Measurements from ENCODE around the gene WASF2.
"Not testable (repeated sequence)": the region's sequence is repeated elsewhere in the genome, so short reads cannot be mapped to it uniquely, and the experiment has no call there.

Gene WASF2, protein sequence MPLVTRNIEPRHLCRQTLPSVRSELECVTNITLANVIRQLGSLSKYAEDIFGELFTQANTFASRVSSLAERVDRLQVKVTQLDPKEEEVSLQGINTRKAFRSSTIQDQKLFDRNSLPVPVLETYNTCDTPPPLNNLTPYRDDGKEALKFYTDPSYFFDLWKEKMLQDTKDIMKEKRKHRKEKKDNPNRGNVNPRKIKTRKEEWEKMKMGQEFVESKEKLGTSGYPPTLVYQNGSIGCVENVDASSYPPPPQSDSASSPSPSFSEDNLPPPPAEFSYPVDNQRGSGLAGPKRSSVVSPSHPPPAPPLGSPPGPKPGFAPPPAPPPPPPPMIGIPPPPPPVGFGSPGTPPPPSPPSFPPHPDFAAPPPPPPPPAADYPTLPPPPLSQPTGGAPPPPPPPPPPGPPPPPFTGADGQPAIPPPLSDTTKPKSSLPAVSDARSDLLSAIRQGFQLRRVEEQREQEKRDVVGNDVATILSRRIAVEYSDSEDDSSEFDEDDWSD

DNA sequence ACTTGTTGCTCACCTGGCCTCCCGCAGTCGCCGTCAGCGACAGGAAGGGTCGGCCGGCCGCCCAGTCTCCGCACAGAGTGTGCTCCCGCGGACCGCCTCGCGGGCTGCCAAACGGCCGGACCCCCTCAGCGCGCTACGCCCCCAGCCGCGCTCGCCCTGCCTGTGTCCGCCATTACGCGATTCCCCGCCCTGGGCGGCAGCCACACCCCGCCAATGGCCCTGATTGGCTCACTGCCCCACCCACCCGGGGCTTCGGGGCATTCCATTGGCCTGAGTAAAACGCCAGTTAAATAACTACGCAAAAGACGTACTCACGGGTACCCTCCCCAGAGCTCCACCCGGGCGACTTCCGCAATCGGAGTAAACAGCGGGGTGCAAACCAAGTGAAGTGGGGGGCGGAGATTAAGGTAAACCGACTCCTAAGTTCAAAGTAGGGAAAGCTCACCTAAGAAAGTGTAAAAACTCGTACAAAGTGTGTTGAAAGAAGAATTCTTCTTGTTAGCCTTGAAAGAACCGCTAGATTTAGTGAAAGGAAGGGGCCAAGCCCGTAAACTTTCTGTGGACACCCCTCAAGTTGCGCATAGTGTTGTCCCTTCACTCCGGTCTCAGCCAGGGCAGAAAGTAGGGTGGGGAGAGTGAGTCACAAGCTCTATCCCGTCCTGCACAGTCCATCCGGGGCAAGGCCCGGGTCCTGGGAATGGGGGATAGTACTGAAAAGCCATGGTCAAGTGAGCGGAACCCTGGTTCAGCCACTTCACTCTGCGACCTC, at the start of gene WASF2:
Gene WASF2 (minus strand): TSS at position 195 of the 769 bp plus-strand sequence. CDS start 61,277 bp downstream, outside the sequence.
- peak; percentile 95 for DNase-seq (ENCODE audit: low read depth)

DNA sequence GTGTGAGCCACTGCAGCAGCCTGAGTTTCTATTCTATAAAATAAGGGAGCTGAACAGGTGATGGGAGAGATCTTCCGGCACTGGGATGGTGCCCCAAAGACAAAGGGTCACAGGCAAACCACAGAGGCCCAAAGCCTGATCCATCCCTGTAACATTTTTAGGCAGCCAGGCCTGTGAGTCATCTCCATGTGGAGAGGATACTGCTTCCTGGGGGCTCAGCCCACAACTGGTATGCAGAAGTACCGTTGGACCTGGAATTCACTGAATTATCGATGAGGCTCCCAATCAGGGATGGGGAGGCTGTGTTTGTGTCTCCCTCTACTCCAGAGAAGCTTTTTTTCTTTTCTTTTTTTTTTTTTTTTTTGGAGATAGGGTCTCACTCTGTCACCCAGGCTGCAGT, 48.8 kb upstream of the WASF2 start:
- DNase-seq (ENCODE audit: low read depth), result no peak

DNA sequence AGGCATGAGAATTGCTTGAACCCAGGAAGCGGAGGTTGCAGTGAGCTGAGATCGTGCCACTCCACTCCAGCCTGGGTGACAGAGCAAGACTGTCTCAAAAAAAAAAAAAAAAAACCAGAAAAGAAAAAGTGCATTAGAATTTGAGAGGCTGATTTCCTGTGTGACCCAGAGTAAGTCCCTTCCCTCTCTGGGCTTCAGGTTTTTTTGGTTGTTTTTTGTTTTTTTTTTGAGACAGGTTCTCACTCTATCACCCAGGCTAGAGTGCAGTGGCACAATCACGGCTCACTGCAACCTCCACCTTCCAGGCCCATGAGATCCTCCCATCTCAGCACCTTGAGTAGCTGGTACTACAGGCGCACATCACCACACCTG, 48.3 kb upstream of the WASF2 start:
- not testable (repeated sequence) for DNase-seq (ENCODE audit: low read depth)

DNA sequence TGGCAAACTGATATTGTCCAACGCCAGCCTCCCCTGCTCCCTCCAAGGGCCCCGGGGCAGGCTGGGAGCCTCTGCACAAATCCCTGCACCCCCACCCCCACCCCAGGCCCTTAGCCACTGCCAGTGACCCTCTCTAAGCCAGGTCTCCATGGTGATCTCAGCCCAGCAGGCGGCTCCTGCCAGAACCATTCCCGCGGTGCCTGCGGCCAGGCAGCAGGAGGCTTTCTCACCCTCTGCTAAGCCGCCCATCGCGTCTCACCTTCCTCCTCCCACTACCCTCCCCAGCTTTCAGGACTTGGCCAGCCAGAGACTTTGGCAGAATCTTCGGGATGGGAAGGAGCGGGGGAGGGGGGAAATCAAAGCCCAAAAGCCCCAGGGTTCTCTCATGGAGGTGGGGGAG, 46.8 kb upstream of the WASF2 start:
- no peak for DNase-seq (ENCODE audit: low read depth)

DNA sequence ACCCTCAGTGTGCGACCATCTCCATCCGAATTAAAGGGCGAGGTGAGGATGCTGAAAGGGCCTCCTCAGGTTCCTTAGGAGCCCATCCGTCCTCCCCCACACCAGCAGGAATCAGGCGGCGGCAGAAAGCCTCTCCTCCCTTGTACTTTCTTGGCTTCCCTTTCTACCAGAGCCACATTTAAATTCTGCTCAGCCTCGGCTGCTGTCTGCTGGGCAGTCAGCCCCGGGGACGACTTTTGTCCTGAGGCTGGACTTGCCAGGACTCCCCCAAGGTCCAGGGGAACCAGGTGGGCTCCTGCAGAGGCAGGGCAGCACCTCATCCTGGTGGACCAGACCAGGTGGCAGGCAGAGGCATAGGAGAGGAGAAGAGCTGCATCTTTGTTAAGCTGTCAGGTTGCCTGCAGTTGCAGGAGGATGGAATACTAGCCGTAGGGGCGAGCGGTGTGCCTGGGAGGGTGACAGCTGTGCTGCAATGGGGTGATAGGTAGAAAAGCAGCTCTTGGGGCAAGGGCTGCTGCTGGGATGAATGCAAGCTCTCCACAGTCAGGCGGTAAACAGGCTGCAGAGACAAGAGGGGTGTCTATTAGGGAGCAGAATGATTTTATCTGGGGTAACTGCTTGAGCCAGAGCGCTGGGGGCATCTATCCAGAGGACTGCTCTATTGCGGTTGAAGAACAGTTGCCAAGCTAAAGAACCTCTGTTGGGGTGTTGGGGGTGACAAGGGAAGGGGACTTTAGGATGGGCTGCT, 46.2 kb upstream of the WASF2 start:
- DNase-seq (ENCODE audit: low read depth), result no peak

DNA sequence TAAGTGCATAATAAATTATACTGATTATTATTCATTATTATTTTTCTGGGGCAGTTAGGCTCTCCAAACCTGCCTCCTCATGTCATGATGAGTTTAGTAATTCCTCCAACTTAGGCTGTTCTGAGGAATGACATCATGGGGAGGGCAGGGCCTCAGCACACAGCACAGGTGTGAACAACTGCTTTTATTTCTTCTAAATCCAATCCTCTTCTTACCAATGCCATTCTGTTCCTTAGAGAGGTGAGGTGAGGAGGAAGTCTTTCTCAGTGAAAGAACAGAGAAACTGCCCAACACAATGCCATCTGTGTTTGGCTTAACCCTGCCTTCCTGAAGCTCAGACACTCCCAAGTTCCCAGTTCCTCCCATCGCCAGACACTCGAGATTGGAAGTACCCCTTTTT, 45.4 kb upstream of the WASF2 start:
- DNase-seq (ENCODE audit: low read depth), result no peak

DNA sequence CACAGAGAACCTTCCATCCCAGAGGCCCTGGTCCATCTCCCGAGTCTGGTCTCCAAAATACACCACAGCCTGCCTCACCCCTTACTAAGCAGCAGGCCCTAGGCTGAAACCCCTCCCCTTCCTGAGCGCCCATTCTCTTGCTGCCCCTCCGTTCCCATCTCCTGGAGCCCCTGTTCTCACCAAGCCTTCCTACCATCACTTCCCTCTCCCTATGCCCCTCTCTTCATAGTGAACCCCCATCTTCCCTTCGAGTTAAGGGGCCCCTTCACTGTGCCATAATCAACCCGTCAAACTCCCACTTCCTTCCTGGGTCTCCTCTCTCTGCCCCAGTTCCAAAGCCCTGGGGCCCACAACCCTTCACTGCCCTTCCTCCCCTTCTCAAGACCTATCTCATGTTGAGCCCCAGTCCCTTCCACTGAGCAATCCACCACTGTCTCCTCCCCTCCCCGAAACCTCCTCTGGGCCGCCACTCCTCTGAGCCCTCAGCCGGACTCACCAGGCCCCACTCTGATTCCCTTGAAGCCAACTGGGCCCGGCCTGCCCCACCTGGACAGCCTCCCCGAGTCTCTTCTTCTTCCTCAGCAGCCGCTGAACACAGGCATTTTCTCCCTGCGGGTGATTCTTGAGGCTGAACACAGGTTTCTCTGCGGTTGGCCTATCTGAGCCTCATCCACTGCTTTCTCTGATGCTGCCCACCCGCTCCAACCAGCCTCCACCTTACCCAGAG, 42.2 kb upstream of the WASF2 start:
- no peak for DNase-seq (ENCODE audit: low read depth)

DNA sequence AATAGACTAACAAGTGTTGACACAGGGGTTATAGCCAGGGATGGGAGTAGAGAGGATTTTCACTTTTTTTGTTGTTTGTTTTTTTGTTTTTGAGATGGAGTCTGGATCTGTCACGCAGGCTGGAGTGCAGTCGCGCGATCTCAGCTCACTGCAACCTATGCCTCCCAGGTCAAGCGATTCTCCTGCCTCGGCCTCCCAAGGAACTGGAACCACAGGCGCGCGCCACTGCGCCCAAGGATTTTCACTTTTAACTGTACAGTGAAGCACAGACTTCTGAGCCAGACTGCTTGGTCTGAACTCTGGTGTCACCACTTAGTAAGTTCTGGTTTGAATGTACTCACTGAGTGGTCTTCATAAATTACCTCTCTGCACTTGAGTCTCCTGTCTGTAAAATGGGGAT, 40.2 kb upstream of the WASF2 start:
- no peak for DNase-seq (ENCODE audit: low read depth)

DNA sequence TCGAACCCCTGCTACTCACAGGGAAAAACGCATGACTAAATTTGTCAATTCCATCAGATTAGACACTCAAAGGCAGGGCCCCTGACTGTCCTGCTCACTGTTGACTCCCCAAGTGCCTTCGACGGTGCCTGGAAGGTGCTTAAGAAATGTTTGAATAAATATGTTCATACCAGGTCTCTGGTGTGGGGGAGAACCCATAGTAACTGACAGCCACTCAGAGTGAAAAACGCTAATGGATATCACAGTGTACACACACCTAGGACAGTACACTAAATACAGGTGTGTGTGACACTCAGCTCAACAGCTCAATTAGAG, 39.7 kb upstream of the WASF2 start:
- DNase-seq (ENCODE audit: low read depth), result no peak

DNA sequence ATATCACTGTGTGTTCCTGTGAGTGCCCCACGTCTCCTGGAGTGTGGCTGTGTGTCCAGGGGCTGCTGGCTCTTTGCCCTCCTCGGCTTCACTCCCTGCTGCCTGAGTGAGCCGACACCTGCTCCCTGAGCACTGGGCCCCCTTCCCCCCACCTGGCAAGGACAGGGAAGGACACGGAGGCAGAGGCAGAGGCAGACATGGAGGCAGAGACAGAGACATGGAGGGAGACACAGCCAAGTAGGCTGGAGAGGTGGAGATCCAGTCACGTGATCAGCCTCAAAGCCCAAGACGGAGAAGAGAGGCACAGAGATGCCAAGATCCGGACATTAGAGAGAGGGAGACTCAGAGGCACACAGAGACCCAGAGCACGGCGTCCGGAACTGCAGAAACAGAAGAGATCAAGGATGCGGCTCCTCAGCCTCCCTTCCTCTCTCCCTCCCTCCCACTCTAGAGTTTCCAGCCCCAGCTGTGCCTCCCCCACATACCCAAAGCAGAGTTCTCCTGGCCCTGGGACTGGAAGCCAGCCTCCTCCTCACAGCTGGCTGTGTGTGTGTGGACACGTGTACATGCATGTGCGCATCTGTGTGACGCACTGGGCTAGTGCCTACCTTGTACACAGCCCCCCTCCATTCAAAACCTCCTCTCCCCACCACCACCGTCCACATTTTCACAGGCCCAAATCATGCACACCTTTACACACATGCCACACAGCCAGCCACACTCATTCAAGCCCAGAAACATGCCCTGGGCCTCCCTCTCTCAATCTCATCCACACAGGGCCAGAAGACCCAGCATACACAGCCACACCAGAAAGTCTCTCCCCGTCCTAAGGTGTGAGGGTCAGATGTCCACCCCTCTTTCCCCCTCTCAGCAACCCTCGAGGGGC, 39.1 kb upstream of the WASF2 start:
- no peak for DNase-seq (ENCODE audit: low read depth)

DNA sequence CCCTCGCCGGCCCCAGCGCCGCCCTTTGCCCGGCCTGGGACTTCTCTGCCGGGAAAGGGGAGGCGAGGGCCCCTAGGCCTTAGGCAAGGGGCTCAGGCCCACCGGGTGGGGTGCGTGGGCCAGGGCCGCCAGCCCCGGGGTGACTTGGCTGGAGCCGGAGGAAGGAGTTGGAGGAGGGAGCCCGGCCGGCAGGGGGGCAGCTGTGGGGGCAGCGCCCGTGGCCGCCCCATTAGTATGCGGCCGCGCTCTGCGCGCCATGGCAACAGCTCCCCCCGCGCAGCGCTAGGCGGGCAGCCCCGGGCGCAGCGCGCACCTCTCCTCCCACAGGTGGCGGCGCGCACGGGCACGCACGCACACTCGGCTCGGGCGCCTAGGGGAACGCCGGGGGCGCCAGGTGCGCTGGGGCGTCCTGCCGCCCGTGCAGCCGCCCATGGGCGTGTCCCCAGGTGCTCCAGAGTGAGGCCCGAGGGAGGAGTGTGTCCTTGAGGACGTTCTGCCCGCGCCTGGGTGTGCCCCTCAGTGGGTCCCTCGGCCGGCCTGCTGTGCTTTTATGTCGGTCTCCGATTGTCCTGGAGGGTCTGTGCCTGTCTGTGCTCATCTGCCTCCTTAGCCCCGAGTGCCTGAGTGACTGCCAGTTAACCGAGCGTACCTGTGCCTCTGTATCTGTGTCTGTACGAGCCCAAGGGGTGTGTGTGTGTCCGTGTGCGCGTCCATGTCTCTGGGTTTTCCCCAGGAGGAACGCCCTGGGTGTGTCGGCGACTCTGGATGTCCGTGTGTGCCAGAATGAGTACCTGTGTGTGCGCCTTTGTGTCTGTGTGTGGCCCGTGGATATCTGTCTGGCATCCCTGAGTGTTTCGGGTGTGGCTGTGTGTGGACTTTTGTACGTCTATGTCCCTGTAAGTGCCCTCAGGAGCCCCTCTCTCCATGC, 38.2 kb upstream of the WASF2 start:
- no peak for DNase-seq (ENCODE audit: low read depth)

DNA sequence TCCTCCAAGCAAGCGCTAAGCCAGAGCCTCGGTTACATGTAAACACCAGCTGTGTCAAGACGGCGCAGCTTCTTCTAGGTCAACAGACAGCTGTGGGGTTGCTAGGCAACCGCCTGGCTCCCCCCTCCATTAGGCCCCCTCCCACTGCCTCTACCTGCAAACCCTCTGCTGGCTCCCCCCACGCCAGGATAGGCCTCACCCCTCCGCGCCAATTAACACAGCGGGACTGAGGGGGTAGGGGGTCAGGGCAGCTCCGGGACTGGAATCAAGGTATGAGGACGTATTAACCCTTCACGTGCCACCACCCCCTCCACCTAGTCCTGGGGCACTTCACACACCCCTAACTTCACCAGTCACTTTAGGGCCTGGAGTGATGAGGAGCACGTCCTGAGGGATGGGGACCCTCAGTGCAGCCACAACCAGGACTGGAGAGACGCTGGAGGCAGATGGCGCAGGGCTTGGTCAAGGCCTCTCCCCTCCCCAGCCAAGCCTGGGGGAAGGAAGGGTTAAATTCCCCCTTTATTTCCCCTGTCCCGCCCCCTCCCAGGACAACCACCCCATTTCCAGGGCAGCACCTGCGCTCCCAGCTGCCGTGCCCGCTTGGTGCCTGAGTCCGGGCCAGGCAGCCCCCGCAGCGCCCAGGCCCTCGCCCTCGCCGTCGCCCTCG, 37.4 kb upstream of the WASF2 start:
- DNase-seq (ENCODE audit: low read depth), result no peak

DNA sequence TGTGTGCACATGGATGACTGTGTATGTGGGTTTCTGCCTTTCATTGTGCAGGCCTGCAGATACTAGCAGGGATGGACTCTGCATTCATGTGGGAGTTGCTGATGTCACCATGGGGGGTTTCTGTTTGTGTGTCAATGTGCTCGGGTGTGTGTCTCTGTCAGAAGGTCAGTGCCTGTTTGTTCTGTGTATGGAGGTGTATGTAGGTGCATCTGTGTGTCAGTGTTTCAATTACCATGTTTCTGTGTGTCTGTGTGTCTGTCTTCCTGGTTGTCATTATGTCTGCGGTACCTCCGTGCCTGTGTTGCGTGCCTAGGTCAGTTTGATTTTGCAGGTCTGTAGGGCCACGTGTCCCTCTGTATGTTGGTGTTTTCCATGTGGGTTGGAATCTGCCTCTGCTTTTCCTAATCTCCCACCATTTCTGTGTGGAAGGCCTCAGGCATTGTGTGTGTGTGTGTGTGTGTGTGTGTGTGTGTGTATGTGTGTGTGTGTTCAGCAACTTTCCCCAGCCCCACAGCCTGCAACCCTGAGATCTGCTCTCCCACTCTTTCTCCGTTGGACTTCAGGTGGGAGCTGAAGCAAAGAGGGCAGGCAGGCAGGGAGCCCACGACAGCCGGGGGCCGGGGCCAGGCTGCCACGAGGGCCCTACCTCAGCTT, 36.7 kb upstream of the WASF2 start:
- no peak for DNase-seq (ENCODE audit: low read depth)

DNA sequence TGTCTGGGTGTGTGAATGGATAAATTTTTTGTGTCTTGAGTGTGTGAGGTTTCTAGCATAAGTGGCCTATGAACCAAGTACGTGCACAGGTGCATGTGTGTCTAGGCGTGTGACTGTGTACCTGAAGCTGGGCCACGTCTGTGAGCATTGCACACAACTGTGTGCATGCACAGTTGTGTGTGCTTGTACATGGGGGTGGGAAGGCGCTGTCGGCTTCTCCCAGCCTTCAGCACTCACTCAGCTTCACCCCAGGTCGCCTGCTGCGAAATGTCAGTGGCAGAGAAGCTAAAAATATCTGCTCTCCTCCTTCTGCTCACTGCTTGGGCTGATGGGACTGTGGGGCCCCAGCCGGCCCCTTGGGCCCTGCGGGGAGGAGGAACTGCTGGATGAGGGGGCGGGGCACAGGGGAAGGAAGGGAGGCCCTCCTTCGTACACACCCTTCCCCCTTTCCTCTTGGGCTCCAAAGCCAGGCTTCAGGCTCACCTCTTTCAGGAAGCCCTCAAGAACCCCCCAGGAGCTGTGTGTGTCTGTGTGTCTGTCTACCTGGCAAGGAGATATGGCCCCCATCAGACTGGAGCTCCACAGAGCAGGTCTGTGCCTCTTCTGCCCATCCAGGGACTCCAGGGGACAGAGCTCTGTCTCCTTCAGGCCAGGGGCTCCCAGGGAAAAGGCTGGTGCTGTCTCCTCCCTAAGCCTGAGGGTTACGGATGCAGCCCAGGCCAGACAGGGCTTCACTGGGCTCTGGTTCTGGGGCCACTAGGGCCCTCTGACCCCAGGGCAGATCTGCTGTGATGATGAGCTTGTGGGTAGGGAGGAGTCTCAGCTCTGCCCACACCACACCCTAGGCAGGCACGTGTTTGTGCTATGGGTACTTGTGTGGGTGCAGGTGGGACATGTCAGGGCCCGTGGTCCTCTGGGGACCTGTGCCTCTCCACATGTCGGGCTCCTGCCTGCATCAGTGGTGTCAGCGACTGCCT, 35.6 kb upstream of the WASF2 start:
- peak; percentile 54 for DNase-seq (ENCODE audit: low read depth)

DNA sequence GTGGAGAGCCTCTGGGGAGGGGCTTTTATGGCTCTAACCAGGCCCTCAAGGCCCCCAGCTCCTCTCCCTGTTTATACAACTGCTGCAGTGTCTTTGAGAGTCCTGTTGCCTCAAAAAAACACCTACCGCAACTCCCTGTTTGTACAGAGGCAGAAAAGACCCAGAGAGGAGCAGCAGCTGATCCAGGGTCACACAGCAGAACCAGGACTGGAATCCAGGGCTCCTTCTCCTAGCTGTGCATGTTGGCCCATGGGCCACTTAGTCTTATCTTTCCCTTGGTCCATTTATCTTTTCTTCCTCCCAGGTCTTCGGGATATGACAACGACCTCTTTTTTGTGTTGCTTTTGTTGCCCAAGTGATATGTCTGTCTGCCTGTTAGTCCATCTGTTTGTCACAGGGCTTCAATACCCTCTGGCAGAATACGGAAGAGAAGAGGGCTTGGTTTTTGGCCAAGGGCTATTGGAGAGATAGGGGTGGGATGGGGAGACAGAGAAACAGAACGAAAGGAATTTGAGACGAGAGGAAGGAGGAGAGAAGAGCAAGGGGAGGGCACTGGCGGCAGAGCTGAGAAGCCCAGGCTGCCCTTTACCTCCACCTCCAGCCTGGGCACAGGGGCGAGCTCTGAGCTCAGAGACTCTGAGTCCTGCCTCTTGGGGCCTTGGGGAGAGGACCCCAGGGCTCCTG, 33.5 kb upstream of the WASF2 start:
- no peak for DNase-seq (ENCODE audit: low read depth)

DNA sequence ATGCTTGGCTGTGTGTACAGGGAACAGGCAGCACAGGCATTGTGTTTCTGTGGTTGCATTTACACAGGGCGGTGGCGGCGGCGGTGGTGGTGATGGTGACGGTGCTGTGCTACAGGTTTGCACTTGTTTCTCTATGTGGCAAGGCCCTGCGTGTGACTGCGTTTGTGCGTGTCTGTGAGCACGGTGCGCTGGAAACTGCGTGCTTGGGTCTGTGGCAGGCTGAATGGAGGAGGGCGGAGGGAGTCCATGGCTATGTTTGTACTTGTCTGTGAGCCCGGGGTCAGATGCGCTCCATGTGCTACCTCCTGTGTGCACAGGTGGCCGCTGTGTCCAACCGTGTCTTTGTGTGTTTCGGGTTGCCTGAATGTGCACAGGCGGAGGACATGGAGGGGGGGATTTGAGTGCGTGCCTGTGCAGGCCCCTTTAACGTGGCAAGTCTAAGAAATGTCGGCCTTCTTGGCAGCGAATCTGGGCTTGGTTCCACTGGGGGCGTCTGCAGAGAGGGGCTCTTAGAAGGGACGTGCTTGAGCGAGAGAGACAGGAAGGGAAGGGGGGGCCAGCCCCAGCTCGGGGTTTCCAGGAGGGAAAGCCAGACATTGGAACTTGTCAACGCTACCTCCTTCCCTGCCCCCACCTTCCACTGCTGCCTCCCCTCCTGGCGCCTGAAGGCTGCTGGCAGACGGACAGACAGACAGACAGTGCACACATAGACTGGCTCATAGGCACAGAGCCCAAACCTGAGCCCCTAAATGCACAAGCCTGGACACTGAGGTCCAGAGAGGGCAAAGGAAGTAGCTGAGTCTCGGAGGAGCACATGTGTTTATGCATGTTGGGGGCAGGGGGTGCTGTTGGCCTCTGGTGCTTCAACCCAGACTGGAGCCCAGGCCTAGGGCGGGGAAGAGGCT, 32.7 kb upstream of the WASF2 start:
- peak; percentile 60 for DNase-seq (ENCODE audit: low read depth)
